ENCODE results near the gene HAUS6. TPM values are rescaled to one million over a fixed set of nuclear protein-coding genes. Genes with fewer than 3 reads are reported as not detected.

Gene HAUS6
- total and polyA plus RNA-seq, 2 of the 4 experiments (the other 2 are of a cell fraction): 5.8 to 13.3 TPM

DNA sequence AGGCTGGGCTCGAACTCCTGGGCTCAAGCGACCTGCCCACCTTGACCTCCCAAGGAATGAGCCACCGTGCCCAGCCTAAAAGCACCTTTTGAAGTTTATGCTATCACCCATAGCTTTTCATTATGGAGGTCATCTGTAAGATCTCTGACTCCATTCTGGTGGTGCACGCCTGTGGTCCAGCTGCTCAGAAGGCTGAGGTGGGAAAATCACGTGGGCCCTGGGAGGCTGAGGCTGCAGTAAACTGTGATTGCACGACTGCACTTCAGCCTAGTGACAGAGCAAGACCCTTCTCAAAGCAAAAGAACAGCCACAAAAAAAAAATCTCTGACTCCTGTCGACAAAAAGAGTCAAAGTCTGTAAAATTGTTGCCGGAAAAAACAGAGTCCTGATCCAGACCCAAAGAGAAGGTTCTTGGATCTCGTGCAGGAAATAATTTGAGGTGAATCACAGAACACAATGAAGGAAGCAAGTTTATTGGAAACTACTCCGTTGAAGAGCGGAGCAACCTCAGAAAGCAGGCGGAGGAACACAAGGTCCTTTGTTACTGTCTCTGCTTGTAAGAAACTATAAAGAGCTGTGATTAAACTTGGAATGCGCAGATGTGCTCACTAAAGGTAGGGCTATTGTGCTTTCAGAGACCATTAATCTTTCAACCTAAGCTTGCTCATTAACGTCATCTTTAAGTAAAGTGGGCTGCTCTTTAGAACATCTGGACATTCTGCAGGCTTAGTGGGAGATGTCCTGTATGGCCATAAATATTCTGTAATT lies 2.0 kb upstream of the HAUS6 start:
- in situ Hi-C loops (cut with MboI; ENCODE audit: low sequenced_read_pairs): no loop called here
- intact Hi-C loops (cut with micrococcal nuclease): no loop called here
- H3K9ac ChIP-seq (ENCODE audit: low read depth, low read length): no peak overlapping the region
- no peak for ATAC-seq (ENCODE audit: low read depth)
- no peak overlapping the region for H3K4ac ChIP-seq (ENCODE audit: low read depth, low read length)
- H2AK5ac ChIP-seq (ENCODE audit: low read depth, low read length): no peak overlapping the region
- no peak overlapping the region for H3K4me3 ChIP-seq (ENCODE audit: insufficient read depth, low read depth, low read length)
- H3K9me3 ChIP-seq (ENCODE audit: control insufficient read depth, insufficient read depth, low read length): no peaks in the 10 kb centered on the region
- no peak for DNase-seq
- ChIA-PET CTCF (interaction anchor here (1.0 kb wide), 1 partner anchor 8 kb away, joined by 3 read pairs; no protein-coding TSS in a partner anchor), POLR2A (ENCODE audit: unreplicated experiment) (no interaction called here)
- peaks cover 3% of the 10 kb centered on the region; the same call in 1 of the 2 replicates for H4K20me1 ChIP-seq (ENCODE audit: insufficient read depth, low read length)
- H2BK5ac ChIP-seq (ENCODE audit: low read depth, low read length, poor library complexity, severe bottlenecking): no peak overlapping the region
- H3K27ac ChIP-seq (ENCODE audit: insufficient read depth, low read length): no peak overlapping the region
- H3K9me1 ChIP-seq (ENCODE audit: insufficient read depth, low read length): no peaks in the 10 kb centered on the region
- no peak overlapping the region; a peak in 1 of 4 replicates for H4K8ac ChIP-seq (ENCODE audit: low read depth in 2 of 2, low read length in 2 of 2)
- WGBS, 2 experiments (ENCODE audit: extremely low coverage in 2 of 2, insufficient read length in 1 of 2): 80% methylated on average over 4 of the region's 14 CpGs; no CpG with 5 or more reads in 1 of the 2 experiments
- no peak overlapping the region for H2BK15ac ChIP-seq (ENCODE audit: low read depth, low read length)
- H2AK9ac ChIP-seq (replicated peaks; ENCODE audit: low read depth, low read length, poor library complexity): no peak overlapping the region
- H2AFZ ChIP-seq (replicated peaks; ENCODE audit: low read length, poor library complexity): no peak overlapping the region
- peaks cover 0 to 9% of the 10 kb centered on the region in 2 experiments; a peak in 2 of 4 replicates for H3K79me1 ChIP-seq (ENCODE audit: low read depth in 1 of 2, low read length in 2 of 2)
- H2BK120ac ChIP-seq (ENCODE audit: low read depth, low read length): no peak overlapping the region
- no peak overlapping the region for H3K56ac ChIP-seq (ENCODE audit: extremely low read depth, insufficient read depth, low read length)
- no peak overlapping the region for H3K18ac ChIP-seq (ENCODE audit: low read depth, low read length)
- no peak overlapping the region for H4K91ac ChIP-seq (ENCODE audit: insufficient read depth, low read depth, low read length)
- dilution Hi-C loops (cut with HindIII; ENCODE audit: low sequenced_read_pairs, unreplicated experiment): no loop called here
- peaks cover 4% of the 10 kb centered on the region; the same call in 1 of the 2 replicates for H3K4me1 ChIP-seq (ENCODE audit: control insufficient read depth, insufficient read depth, low read length)
- no peak overlapping the region for H3K14ac ChIP-seq (replicated peaks; ENCODE audit: low read depth, low read length)
- no peaks in the 10 kb centered on the region; the same call in 1 of the 2 replicates for H3K36me3 ChIP-seq (ENCODE audit: control insufficient read depth, insufficient read depth, low read length)
- TF ChIP-seq RAD21 (IDR thresholded peaks at IDR 0.05; ENCODE audit: low read length) (no peak), RCOR1 (IDR thresholded peaks at IDR 0.05; ENCODE audit: insufficient replicate concordance, low read length) (no peak), RFX5 (IDR thresholded peaks at IDR 0.05; ENCODE audit: low read depth, low read length) (no peak), CEBPB (IDR thresholded peaks at IDR 0.05; ENCODE audit: low read depth, low read length) (no peak), MAFK (IDR thresholded peaks at IDR 0.05; ENCODE audit: low read depth, low read length) (no peak)
- TF ChIP-seq, protein P1, sequence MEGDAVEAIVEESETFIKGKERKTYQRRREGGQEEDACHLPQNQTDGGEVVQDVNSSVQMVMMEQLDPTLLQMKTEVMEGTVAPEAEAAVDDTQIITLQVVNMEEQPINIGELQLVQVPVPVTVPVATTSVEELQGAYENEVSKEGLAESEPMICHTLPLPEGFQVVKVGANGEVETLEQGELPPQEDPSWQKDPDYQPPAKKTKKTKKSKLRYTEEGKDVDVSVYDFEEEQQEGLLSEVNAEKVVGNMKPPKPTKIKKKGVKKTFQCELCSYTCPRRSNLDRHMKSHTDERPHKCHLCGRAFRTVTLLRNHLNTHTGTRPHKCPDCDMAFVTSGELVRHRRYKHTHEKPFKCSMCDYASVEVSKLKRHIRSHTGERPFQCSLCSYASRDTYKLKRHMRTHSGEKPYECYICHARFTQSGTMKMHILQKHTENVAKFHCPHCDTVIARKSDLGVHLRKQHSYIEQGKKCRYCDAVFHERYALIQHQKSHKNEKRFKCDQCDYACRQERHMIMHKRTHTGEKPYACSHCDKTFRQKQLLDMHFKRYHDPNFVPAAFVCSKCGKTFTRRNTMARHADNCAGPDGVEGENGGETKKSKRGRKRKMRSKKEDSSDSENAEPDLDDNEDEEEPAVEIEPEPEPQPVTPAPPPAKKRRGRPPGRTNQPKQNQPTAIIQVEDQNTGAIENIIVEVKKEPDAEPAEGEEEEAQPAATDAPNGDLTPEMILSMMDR (conservative IDR thresholded peaks at IDR 0.05; ENCODE audit: low read depth, low read length): no peak
- TF ChIP-seq, protein P2, sequence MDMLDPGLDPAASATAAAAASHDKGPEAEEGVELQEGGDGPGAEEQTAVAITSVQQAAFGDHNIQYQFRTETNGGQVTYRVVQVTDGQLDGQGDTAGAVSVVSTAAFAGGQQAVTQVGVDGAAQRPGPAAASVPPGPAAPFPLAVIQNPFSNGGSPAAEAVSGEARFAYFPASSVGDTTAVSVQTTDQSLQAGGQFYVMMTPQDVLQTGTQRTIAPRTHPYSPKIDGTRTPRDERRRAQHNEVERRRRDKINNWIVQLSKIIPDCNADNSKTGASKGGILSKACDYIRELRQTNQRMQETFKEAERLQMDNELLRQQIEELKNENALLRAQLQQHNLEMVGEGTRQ (IDR thresholded peaks at IDR 0.05; ENCODE audit: low read depth, low read length): no peak
- no peak overlapping the region for H3K4me2 ChIP-seq (ENCODE audit: low read depth, low read length)
- H4K5ac ChIP-seq (ENCODE audit: low read depth, low read length): no peak overlapping the region
- no peak overlapping the region for H2BK20ac ChIP-seq (ENCODE audit: low read depth, low read length)
- no TSS peak for BruUV-seq (replicated peaks)
- H3K27me3 ChIP-seq (ENCODE audit: control insufficient read depth, insufficient read depth, low read length): no peaks in the 10 kb centered on the region
- no peak overlapping the region for H3K23ac ChIP-seq (ENCODE audit: low read depth, low read length)

Measured in IMR-90 (cell line).